Mucosa of rectum (tissue), 2 donors: Measurements from ENCODE around the gene CHST15.

Experiments used
- H3K27ac ChIP-seq, 2 donors: one replicate each; pipeline ENCODE4 v1.7.0; 2013; ENCODE audit warnings: inconsistent platforms in 2 of 2, low read depth in 2 of 2, low read length in 2 of 2
- H3K27me3 ChIP-seq, 2 donors: one replicate each; pipeline ENCODE4 v1.7.0; 2013; ENCODE audit warnings: low read length in 2 of 2; ENCODE audit not compliant: control insufficient read depth in 2 of 2, insufficient read depth in 2 of 2
- H3K36me3 ChIP-seq, 2 donors: one replicate each; pipeline ENCODE4 v1.7.0; 2013; ENCODE audit warnings: low read length in 2 of 2; ENCODE audit not compliant: control insufficient read depth in 2 of 2, insufficient read depth in 2 of 2
- H3K4me1 ChIP-seq, 2 donors: one replicate each; pipeline ENCODE4 v1.7.0; 2013; ENCODE audit warnings: low read length in 2 of 2, mild to moderate bottlenecking in 1 of 2; ENCODE audit not compliant: control insufficient read depth in 2 of 2, insufficient read depth in 2 of 2
- H3K4me3 ChIP-seq, 2 donors: one replicate each; pipeline ENCODE4 v1.7.0; 2013; ENCODE audit warnings: low read length in 2 of 2
- H3K9ac ChIP-seq, 2 donors: one replicate each; pipeline ENCODE4 v1.7.0; 2013; ENCODE audit warnings: low read length in 2 of 2, low read depth in 1 of 2, mild to moderate bottlenecking in 1 of 2
- H3K9me3 ChIP-seq, 2 donors: one replicate each; pipeline ENCODE4 v1.7.0; 2013; ENCODE audit warnings: low read length in 2 of 2; ENCODE audit not compliant: control insufficient read depth in 2 of 2
- donor health status: healthy.
- donor health status: Normal muscosa, but diverticular disease.

Gene CHST15

DNA sequence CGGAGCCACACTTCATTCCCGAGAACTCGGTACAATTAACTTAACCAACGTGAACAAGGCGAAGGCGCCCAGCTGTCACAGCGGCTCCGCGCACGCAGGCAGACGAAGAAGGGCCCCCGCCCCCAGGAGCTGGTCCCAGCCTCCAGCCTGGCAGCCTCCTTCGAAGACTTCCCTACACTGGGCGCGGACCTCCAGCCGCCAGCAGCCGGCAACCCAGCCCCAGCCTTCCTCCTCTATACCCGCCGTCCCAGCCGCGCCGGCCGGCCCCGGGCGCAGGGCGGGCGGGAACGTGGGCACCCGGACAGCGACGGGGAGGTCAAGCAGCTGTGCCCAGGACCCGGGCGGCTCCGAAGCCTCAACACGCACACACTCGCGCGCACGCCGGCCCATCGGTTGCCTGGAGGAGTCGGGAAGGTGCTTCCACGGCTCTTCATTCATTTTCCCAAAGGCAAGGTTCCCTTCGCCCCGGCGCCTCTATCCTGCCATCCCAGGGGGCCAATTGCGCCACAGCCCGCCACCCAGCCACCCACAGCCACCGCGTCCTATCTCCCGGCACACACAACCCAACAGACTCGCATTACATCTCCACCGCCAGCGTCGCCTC is 1.6 kb downstream of the CHST15 start:
- Histone ChIP-seq H3K4me3 (peak overlapping the region; percentile 68 to 73), H3K36me3 (no peaks in the 10 kb centered on the region), H3K4me1 (peaks cover 5 to 6% of the 10 kb centered on the region in 2 donors), H3K27me3 (peaks cover 15 to 27% of the 10 kb centered on the region in 2 donors), H3K27ac (peak overlapping the region; percentile 67 to 77), H3K9me3 (peaks cover 0 to 4% of the 10 kb centered on the region in 2 donors), H3K9ac (peak overlapping the region; percentile 24 to 42)

DNA sequence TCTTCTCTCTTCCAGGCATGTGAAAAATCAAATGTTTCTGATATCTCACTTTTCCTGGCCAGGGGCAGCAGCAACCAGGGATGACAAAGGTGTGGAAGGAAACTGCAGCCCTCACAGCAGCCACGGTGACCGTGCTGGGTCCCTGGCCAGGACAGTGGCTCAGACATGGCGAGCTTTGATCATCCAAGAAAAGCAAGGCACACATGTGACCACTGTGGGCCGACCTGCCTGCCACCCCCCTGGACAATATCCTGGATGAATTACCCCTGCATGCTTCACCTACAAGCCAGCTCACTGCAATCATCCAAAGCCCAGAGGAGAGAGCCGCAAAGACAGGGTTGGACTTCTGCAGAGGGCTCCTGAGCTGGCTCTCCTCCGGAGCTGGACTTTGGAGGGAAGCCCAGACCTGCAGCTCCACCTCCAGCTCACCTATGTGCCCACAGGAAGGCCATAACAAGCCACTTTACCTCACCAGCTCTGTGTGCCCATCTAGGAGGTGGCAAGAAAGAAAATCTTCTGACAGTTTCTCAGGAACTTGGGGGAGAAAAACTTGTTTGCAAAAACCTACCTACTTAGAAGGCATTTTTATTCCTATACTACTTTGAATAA is 2.7 kb downstream of the CHST15 start:
- Histone ChIP-seq H3K9me3 (no peaks in the 10 kb centered on the region), H3K36me3 (no peaks in the 10 kb centered on the region), H3K27me3 (peaks cover 12 to 20% of the 10 kb centered on the region in 2 donors), H3K4me1 (peaks cover 5 to 6% of the 10 kb centered on the region in 2 donors), H3K27ac (no peak overlapping the region), H3K4me3 (peak overlapping the region in 1 of 2 donors; percentile 73), H3K9ac (no peak overlapping the region)

DNA sequence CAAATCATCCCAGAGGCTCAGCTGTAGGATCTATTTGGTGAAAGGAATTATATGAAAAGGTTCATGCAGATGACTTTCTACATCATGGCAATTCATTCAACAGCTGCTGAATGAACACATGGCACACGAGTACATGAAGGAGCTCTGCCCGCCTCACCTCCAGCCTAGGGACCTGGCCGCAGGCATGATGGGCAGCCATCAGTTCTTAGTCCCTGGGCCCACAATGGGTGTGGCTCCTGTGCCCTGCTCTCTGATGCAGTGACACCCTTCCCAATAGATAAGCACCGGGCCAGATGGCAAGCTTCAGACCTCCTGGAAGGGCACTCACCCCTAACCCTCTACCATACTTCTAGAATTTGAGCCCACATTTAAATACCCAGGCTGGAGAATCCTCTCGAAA is 3.5 kb downstream of the CHST15 start:
- Histone ChIP-seq H3K4me1 (peaks cover 5 to 6% of the 10 kb centered on the region in 2 donors), H3K27ac (no peak overlapping the region), H3K4me3 (peak overlapping the region in 1 of 2 donors; percentile 73), H3K27me3 (peaks cover 9 to 20% of the 10 kb centered on the region in 2 donors), H3K9me3 (no peaks in the 10 kb centered on the region), H3K36me3 (no peaks in the 10 kb centered on the region), H3K9ac (no peak overlapping the region)

DNA sequence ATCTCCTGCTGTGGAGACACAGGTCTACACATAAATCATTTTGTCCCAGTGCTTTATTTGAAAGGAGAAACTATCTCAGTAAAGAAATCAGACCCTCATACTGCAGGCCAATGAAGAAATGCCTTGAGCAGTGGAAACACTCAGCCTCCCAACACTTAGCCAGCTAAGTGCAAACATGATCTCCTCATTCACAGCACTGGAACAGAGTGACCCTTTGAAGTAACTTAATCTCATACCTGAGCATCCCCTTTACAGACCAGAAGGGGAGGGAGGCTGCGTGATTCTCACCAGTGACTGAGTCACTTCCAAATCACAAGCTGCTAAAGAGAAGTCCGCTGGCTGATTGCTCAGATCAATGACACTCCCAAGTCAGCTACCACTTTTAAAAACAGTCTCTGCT is 4.5 kb downstream of the CHST15 start:
- H3K4me3 ChIP-seq = no peak overlapping the region
- H3K27ac ChIP-seq = no peak overlapping the region
- no peaks in the 10 kb centered on the region for H3K36me3 ChIP-seq
- peaks cover 8 to 14% of the 10 kb centered on the region in 2 donors for H3K27me3 ChIP-seq
- H3K4me1 ChIP-seq = peaks cover 2 to 6% of the 10 kb centered on the region in 2 donors
- no peaks in the 10 kb centered on the region for H3K9me3 ChIP-seq
- H3K9ac ChIP-seq = no peak overlapping the region

DNA sequence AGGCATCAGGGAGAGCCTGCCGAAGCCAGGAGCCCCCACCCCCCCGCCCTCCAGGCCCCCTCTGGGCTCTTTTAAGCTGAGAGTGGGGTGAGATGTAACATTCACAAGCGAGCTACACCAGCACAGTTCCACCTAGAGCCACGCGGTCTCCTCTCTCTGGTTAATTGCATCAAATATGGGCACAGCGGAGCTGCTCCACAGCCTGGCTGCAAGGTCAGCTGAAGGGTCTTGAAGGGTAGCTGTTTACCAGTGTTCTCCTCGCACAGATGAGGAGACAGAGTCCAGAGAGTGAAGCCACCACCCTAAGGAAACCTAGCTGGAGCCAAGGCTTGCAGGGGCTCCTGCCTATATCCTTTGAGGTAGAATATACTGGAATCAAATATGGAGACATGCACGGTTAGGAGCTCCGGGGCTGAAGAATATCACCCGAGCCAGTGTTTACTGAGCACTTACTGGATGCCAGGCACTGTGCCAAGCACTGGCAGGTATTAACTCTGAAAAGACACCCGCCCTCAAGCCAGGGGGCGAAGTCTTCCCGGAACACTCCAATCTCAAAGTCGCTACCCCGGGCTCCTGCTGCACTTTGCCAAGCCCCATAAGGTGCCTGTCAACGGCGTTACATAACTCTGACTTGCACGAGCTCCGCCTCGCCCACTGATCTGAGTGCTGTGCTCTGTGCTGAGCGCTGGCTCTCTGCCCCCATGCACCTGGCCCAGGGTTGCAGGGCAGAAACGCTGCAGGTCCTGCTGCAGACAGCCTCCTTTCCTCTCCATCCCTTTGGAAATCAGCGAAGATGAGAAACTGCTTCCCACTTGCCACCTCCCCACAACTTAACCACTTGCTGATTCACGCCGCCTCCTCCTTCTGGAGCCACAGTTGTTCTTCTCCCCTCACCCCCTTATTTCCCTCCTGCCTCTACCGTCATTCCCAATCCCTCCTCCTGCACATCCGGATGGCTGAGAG is 5.4 kb downstream of the CHST15 start:
- Histone ChIP-seq H3K9ac (no peak overlapping the region), H3K27ac (no peak overlapping the region), H3K4me1 (peaks cover 2 to 4% of the 10 kb centered on the region in 2 donors), H3K4me3 (no peak overlapping the region), H3K36me3 (no peaks in the 10 kb centered on the region), H3K9me3 (no peaks in the 10 kb centered on the region), H3K27me3 (peaks cover 8 to 9% of the 10 kb centered on the region in 2 donors)

DNA sequence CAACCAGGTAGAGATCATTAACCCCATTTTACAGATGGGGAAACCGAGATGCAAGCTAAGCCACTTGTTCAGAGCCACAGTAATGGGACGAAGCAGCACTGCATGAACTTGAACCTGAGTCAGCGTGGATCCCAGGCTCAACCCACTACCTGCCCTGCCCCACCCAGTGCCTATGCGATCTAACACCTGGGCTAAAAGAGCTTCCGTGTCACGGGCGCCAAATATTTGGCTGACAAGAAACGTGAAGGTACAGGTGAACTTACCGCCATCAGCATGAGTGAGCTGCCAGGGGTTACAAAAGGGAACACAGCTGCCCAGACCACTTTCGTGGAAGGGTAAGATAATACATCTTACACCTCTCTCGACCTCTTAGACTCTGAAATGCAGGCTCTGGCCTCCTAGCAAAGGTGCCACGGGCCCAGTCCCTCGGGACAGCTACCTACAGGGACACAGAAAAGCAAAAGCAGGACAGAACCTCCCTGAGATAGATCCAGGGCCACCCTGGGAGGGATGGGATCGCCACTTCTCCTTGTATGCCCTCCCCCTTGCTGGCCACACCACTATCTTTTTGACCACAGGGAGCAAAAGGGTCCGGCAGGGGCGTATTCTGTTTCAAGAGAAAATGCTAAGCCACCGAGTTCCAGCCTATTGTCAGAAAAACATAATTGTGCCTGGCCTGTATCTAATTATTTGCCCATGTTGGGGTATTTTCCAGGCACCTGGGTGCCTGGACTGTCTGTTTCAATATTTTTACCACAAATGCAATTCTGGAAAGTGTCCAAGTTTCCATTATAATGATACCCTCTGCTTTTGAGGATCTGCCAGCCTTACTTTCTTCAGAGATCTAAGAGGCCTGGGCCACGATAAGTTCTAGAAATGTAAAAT is 6.4 kb downstream of the CHST15 start:
- Histone ChIP-seq H3K9ac (no peak overlapping the region), H3K27me3 (peaks cover 8 to 9% of the 10 kb centered on the region in 2 donors), H3K9me3 (peaks cover 0 to 2% of the 10 kb centered on the region in 2 donors), H3K4me1 (peaks cover 2 to 4% of the 10 kb centered on the region in 2 donors), H3K27ac (no peak overlapping the region), H3K4me3 (no peak overlapping the region), H3K36me3 (no peaks in the 10 kb centered on the region)

DNA sequence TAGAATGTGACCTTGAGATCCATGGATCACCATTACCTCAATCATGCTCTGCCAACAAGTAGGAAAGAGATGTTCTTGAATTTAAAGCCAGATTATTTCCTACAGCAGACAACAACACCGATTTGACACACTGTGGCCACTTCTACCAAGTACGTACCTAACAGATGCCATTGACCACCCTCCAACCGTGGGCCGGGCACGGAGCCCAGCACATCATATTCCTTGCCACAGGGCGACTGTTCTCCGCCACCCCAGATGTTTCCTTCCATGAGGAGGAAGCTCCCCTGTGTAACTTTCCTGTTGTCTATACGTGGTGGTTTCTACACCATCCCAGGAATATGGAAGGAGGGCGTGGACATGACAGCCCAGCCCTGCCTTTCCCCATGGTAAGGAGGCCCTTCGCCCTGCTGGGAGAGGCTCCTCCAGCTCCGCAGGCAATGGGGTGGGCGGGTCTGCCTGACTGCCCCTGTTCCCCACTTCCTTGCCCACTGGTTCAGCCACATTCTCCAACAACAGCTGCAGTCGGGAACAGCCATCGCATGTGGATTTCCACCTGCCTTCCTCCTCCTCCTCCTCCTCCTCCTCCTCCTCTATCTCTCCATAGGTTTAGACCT is 7.2 kb downstream of the CHST15 start:
- Histone ChIP-seq H3K27ac (no peak overlapping the region), H3K4me1 (peaks cover 2 to 4% of the 10 kb centered on the region in 2 donors), H3K9me3 (peaks cover 0 to 2% of the 10 kb centered on the region in 2 donors), H3K9ac (no peak overlapping the region), H3K27me3 (peaks cover 5% of the 10 kb centered on the region in 2 donors), H3K4me3 (no peak overlapping the region), H3K36me3 (no peaks in the 10 kb centered on the region)

DNA sequence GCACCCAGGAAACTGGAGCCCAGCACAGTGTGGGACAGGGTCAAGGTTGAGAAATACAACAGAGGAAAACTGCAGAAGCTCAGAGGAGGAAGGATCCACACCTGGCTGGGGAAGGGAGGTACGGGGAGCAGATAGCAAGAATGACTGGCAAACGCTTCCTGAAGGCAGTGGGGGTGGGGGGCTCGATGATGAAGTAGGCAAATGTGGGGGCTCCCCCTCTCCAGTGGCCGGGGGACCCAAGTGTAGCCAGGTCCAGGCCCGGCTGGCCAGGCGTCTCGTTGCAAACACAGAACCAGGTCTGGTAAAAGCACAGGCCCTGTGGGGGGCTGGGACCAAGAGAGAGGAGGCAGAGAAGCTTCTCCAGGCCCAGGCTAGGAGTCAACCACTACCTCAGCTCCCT is 7.7 kb downstream of the CHST15 start:
- peak overlapping the region in 1 of 2 donors; percentile 16 for H3K27ac ChIP-seq

DNA sequence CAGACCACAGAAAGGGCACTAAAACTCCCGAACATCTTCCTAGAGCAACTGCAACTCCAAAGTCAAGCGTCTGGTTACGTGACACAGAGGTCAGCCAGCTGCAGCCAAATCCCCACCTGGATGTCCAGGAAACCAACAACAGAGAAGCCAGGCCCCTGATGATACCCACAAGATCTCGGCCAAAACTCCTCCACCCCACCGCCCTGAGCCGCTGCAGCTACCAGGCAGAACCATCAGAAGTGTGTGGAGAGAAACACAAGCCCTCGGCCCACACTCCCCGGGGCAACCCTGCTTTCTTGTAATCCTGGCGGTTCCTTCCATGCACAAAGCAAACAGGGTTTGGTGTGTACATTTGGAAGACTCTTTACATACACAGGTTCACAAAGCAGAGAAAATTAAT is 8.7 kb downstream of the CHST15 start:
- no peak overlapping the region for H3K27ac ChIP-seq
- H3K4me1 ChIP-seq = peaks cover 2 to 4% of the 10 kb centered on the region in 2 donors

More for the DNA sequence above, 7.7 kb downstream of the CHST15 start:
- peaks cover 0 to 2% of the 10 kb centered on the region in 2 donors for H3K9me3 ChIP-seq
- H3K9ac ChIP-seq = no peak overlapping the region
- peaks cover 2 to 4% of the 10 kb centered on the region in 2 donors for H3K4me1 ChIP-seq
- H3K4me3 ChIP-seq = no peak overlapping the region
- no peaks in the 10 kb centered on the region for H3K36me3 ChIP-seq
- H3K27me3 ChIP-seq = peaks cover 3 to 4% of the 10 kb centered on the region in 2 donors

More for the DNA sequence above, 8.7 kb downstream of the CHST15 start:
- H3K9me3 ChIP-seq = peaks cover 0 to 2% of the 10 kb centered on the region in 2 donors
- H3K27me3 ChIP-seq = no peaks in the 10 kb centered on the region
- no peak overlapping the region for H3K4me3 ChIP-seq
- H3K36me3 ChIP-seq = no peaks in the 10 kb centered on the region
- H3K9ac ChIP-seq = no peak overlapping the region
